HepG2 (cell line): Measurements from ENCODE around the gene STX5. TPM values are rescaled to one million over a fixed set of nuclear protein-coding genes. Genes with fewer than 3 reads are reported as not detected.

Experiments used
- ATRX ChIP-seq: sonication (generic); formaldehyde crosslinking; IDR thresholded peaks from 2 replicates; pipeline ENCODE4 v1.4.0; 2020; ENCODE audit warnings: missing genetic modification reagents, borderline replicate concordance
- HDAC2 ChIP-seq: sonication (generic); formaldehyde crosslinking; IDR thresholded peaks from 2 replicates; pipeline ENCODE4 v1.4.0; 2020; ENCODE audit warnings: missing genetic modification reagents
- KDM5A ChIP-seq: fragments of 200-600 bp; sonication (generic); IDR thresholded peaks from 2 replicates; pipeline ENCODE4 v1.7.0; 2018; ENCODE audit warnings: antibody characterized with exemption, mild to moderate bottlenecking, low read length, borderline replicate concordance
- NFE2L1 ChIP-seq: sonication (generic); formaldehyde crosslinking; IDR thresholded peaks from 2 replicates; pipeline ENCODE4 v1.4.0; 2020; ENCODE audit warnings: missing genetic modification reagents, mild to moderate bottlenecking, borderline replicate concordance
- ZBTB21 ChIP-seq: sonication (generic); formaldehyde crosslinking; IDR thresholded peaks from 2 replicates; pipeline ENCODE4 v1.4.0; 2020; ENCODE audit warnings: missing genetic modification reagents
- ZFP82 ChIP-seq: sonication (generic); formaldehyde crosslinking; IDR thresholded peaks from 2 replicates; pipeline ENCODE4 v1.5.1; 2020; ENCODE audit warnings: mild to moderate bottlenecking, missing genetic modification reagents, borderline replicate concordance
- ZFX ChIP-seq: sonication (generic); formaldehyde crosslinking; IDR thresholded peaks from 2 replicates; pipeline ENCODE4 v1.4.0; 2020; ENCODE audit warnings: mild to moderate bottlenecking, low read depth, missing genetic modification reagents, moderate library complexity
- ZMYM3 ChIP-seq: sonication (generic); formaldehyde crosslinking; IDR thresholded peaks from 2 replicates; pipeline ENCODE4 v1.5.1; 2020; ENCODE audit warnings: mild to moderate bottlenecking, missing genetic modification reagents
- ZNF20 ChIP-seq: sonication (generic); formaldehyde crosslinking; IDR thresholded peaks from 2 replicates; pipeline ENCODE4 v1.4.0; 2020; ENCODE audit warnings: mild to moderate bottlenecking, moderate library complexity, missing genetic modification reagents
- ZNF205 ChIP-seq: IDR thresholded peaks from 2 replicates; pipeline ENCODE4 v1.6.1; 2018; ENCODE audit warnings: missing biosample characterization, missing genetic modification reagents
- ZNF224 ChIP-seq: sonication (generic); formaldehyde crosslinking; IDR thresholded peaks from 2 replicates; pipeline ENCODE4 v1.5.0; 2020; ENCODE audit warnings: mild to moderate bottlenecking, missing genetic modification reagents
- ZNF670 ChIP-seq: sonication (generic); formaldehyde crosslinking; IDR thresholded peaks from 2 replicates; pipeline ENCODE4 v1.8.0; 2022; ENCODE audit warnings: mild to moderate bottlenecking, missing genetic modification reagents, borderline replicate concordance
- ZNF746 ChIP-seq: sonication (generic); formaldehyde crosslinking; IDR thresholded peaks from 2 replicates; pipeline ENCODE4 v1.8.0; 2022; ENCODE audit warnings: mild to moderate bottlenecking, missing genetic modification reagents
- ZZZ3 ChIP-seq: sonication (generic); formaldehyde crosslinking; IDR thresholded peaks from 2 replicates; pipeline ENCODE4 v1.4.0; 2020; ENCODE audit warnings: missing genetic modification reagents, mild to moderate bottlenecking, borderline replicate concordance
- polyA plus RNA-seq, 8 experiments: library from polyadenylated mRNA; depleted of rRNA in 3 of 8; stranded (reverse) in 7 of 8; unstranded in 1 of 8; fragments of >200 nt; fragmentation: Illumina TruSeq in 4 of 8; extraction: Trizol in 4 of 8; gene quantifications; 2 replicates each; pipeline versions ENCODE4 v1.2.1 to v1.2.3, GENCODE V29; 2011 to 2016; ENCODE audit warnings: low read depth in 4 of 8, missing spikeins in 1 of 8, mixed read lengths in 1 of 8; ENCODE audit not compliant: insufficient read depth in 1 of 8
- total RNA-seq, 5 experiments: library from RNA; depleted of rRNA; stranded (reverse); fragments of >200 nt; fragmentation: Illumina TruSeq; extraction: Trizol; gene quantifications; 2 replicates each; pipeline ENCODE4 v1.2.3, GENCODE V29; 2016; ENCODE audit warnings: low read depth in 1 of 5
- TF ChIP-seq, protein P1 (sequence below): sonication (generic); formaldehyde crosslinking; IDR thresholded peaks from 2 replicates; pipeline ENCODE4 v1.8.0; 2022; ENCODE audit warnings: missing genetic modification reagents, mild to moderate bottlenecking, moderate library complexity, borderline replicate concordance
- TF ChIP-seq, protein P2 (sequence below): sonication (generic); formaldehyde crosslinking; IDR thresholded peaks from 2 replicates; pipeline ENCODE4 v1.5.0; 2020; ENCODE audit warnings: mild to moderate bottlenecking, missing genetic modification reagents
- TF ChIP-seq, protein P3 (sequence below): sonication (generic); formaldehyde crosslinking; IDR thresholded peaks from 2 replicates; pipeline ENCODE4 v1.8.1; 2023; ENCODE audit warnings: mild to moderate bottlenecking, missing genetic modification reagents, borderline replicate concordance
- TF ChIP-seq, protein P4 (sequence below): sonication (generic); formaldehyde crosslinking; IDR thresholded peaks from 2 replicates; pipeline ENCODE4 v1.8.0; 2022; ENCODE audit warnings: missing genetic modification reagents, low read depth, mild to moderate bottlenecking, borderline replicate concordance
- TF ChIP-seq, protein P5 (sequence below): sonication (generic); formaldehyde crosslinking; IDR thresholded peaks from 2 replicates; pipeline ENCODE4 v1.8.0; 2023; ENCODE audit warnings: mild to moderate bottlenecking, missing genetic modification reagents
- TF ChIP-seq, protein P6 (sequence below): sonication (generic); formaldehyde crosslinking; IDR thresholded peaks from 2 replicates; pipeline ENCODE4 v1.9.0; 2021; ENCODE audit warnings: missing genetic modification reagents, mild to moderate bottlenecking, borderline replicate concordance

Gene STX5
- total and polyA plus RNA-seq, 2 of the 13 experiments (the other 11 are each of a cell fraction or from before 2014, with no cell fraction given) = 26.9 to 30.0 TPM

DNA sequence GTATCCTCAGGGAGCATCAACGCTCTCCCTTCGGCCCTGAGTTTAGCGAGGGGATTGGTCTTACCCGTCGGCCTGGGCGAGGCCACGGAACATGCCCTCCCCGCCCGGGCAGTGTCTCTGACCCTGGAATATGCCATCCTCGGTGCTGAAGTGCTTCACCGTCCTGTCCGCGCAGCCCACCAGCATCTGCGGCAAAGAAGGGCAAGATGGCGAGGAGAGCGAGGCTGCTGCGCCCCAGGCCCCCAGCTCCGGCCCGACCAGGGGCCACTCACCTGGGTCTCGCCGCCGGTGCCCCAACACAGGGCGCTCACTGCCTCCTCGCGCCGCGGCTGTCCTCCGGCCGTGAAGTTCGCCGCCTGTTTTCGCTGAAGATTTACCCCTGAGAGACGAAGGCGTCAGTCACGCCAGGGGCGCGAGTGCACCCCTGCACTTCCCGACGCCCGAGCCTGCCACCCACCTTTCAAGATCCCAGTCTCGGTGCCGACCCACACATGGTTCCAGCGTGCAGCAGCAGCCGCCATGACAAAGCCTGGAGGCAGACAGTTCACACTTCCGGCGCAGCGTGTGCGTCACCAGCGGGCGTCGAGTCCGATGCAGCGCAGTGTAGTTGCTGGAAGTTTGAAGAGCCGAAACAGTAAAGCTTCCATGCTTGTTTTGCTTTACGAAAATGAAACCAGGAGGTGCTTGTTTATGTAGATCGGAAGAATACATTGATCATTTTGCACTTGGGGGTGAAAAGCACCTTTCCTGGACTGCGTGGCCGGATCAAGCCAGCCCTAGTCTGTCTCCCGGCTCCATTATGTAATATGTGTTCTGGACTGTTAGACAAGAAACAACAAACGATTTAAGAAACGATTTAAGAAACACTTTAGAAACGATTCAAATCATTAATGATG is 7.4 kb upstream of the STX5 start, which contains the start of gene WDR74 (continued):
- peak; percentile 73; the same call in 1 of the 2 replicates for TF ChIP-seq ZNF670
- TF ChIP-seq HDAC2 (CRISPR knock-in tag) = peak; percentile 94
- TF ChIP-seq, protein P1, sequence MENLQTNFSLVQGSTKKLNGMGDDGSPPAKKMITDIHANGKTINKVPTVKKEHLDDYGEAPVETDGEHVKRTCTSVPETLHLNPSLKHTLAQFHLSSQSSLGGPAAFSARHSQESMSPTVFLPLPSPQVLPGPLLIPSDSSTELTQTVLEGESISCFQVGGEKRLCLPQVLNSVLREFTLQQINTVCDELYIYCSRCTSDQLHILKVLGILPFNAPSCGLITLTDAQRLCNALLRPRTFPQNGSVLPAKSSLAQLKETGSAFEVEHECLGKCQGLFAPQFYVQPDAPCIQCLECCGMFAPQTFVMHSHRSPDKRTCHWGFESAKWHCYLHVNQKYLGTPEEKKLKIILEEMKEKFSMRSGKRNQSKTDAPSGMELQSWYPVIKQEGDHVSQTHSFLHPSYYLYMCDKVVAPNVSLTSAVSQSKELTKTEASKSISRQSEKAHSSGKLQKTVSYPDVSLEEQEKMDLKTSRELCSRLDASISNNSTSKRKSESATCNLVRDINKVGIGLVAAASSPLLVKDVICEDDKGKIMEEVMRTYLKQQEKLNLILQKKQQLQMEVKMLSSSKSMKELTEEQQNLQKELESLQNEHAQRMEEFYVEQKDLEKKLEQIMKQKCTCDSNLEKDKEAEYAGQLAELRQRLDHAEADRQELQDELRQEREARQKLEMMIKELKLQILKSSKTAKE (CRISPR knock-in tag) = peak; percentile 42; the same call in 1 of the 2 replicates
- TF ChIP-seq, protein P2, sequence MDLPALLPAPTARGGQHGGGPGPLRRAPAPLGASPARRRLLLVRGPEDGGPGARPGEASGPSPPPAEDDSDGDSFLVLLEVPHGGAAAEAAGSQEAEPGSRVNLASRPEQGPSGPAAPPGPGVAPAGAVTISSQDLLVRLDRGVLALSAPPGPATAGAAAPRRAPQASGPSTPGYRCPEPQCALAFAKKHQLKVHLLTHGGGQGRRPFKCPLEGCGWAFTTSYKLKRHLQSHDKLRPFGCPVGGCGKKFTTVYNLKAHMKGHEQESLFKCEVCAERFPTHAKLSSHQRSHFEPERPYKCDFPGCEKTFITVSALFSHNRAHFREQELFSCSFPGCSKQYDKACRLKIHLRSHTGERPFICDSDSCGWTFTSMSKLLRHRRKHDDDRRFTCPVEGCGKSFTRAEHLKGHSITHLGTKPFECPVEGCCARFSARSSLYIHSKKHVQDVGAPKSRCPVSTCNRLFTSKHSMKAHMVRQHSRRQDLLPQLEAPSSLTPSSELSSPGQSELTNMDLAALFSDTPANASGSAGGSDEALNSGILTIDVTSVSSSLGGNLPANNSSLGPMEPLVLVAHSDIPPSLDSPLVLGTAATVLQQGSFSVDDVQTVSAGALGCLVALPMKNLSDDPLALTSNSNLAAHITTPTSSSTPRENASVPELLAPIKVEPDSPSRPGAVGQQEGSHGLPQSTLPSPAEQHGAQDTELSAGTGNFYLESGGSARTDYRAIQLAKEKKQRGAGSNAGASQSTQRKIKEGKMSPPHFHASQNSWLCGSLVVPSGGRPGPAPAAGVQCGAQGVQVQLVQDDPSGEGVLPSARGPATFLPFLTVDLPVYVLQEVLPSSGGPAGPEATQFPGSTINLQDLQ (CRISPR knock-in tag) = no peak
- TF ChIP-seq ZMYM3 (CRISPR knock-in tag) = no peak
- TF ChIP-seq, protein P3, sequence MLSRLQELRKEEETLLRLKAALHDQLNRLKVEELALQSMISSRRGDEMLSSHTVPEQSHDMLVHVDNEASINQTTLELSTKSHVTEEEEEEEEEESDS (CRISPR knock-in tag) = peak; percentile 70; the same call in 1 of the 2 replicates
- peak; percentile 71 for TF ChIP-seq ZFX (CRISPR knock-in tag)
- TF ChIP-seq NFE2L1 = no peak
- peak; percentile 91; the same call in 1 of the 2 replicates for TF ChIP-seq ZNF205 (CRISPR knock-in tag)
- TF ChIP-seq ZFP82 (CRISPR knock-in tag) = peak; percentile 27; the same call in 1 of the 2 replicates
- TF ChIP-seq ZNF746 (CRISPR knock-in tag) = no peak
- no peak for TF ChIP-seq ATRX (CRISPR knock-in tag)
- peak; percentile 87 for TF ChIP-seq ZZZ3 (CRISPR knock-in tag)
- TF ChIP-seq, protein P4, sequence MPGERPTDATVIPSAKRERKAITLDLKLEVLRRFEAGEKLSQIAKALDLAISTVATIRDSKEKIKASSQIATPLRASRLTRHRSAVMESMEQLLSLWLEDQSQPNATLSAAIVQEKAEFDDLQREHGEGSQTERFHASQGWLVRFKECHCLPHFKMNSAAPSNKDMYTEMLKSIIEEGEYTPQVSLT (CRISPR knock-in tag) = peak; percentile 77; the same call in 1 of the 2 replicates
- TF ChIP-seq, protein P5, sequence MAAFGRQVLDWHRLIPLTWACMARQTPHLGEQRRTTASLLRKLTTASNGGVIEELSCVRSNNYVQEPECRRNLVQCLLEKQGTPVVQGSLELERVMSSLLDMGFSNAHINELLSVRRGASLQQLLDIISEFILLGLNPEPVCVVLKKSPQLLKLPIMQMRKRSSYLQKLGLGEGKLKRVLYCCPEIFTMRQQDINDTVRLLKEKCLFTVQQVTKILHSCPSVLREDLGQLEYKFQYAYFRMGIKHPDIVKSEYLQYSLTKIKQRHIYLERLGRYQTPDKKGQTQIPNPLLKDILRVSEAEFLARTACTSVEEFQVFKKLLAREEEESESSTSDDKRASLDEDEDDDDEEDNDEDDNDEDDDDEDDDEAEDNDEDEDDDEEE (CRISPR knock-in tag) = no peak; the same call in 1 of the 2 replicates
- TF ChIP-seq KDM5A = peak; percentile 96
- peak; percentile 47; the same call in 1 of the 2 replicates for TF ChIP-seq ZBTB21 (CRISPR knock-in tag)
- TF ChIP-seq, protein P6, sequence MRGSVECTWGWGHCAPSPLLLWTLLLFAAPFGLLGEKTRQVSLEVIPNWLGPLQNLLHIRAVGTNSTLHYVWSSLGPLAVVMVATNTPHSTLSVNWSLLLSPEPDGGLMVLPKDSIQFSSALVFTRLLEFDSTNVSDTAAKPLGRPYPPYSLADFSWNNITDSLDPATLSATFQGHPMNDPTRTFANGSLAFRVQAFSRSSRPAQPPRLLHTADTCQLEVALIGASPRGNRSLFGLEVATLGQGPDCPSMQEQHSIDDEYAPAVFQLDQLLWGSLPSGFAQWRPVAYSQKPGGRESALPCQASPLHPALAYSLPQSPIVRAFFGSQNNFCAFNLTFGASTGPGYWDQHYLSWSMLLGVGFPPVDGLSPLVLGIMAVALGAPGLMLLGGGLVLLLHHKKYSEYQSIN (CRISPR knock-in tag) = no peak
- peak; percentile 95; the same call in 1 of the 2 replicates for TF ChIP-seq ZNF224 (CRISPR knock-in tag)
- TF ChIP-seq ZNF20 (CRISPR knock-in tag) = no peak
